AML-193 (cell line): Measurements from ENCODE around the gene ARHGEF17.

ENCODE experiments used
- DNase-seq, 2 experiments: peaks; one replicate each; lab custom pipeline; 2025; lab: John Stamatoyannopoulos, UW

ARHGEF17 gene

GRCh38 chr11:73330569-73331093, 22.6 kb downstream of the ARHGEF17 start:
- DNase-seq = no peak

- no peak for DNase-seq
Measured at GRCh38 chr11:73331138-73331916, 23.3 kb downstream of the ARHGEF17 start.

DNA sequence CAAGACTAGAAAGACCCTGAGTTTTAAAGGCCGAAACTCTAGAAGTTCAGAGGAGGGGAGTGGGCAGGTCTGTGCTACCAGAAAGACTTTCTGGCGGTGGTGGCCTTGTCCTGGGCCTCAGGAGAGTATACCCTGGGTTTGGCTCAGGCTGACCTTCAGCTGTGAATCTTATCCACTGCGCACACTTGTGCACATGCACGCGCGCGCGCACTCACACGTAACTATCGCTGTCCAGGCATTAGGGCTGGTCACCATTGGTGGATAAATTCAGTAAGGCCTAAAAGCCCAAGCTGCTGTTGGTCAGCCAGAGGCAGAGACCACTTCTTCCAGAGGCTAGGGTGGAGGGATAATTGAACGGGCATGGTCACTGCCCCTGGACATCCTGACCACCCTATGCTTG, 25.1 kb downstream of the ARHGEF17 start:
- DNase-seq = no peak

GRCh38 chr11:73333640-73334383, 25.7 kb downstream of the ARHGEF17 start:
- no peak for DNase-seq

GRCh38 chr11:73334384-73335203, 26.5 kb downstream of the ARHGEF17 start:
- DNase-seq = peak; percentile 6 to 11

DNA sequence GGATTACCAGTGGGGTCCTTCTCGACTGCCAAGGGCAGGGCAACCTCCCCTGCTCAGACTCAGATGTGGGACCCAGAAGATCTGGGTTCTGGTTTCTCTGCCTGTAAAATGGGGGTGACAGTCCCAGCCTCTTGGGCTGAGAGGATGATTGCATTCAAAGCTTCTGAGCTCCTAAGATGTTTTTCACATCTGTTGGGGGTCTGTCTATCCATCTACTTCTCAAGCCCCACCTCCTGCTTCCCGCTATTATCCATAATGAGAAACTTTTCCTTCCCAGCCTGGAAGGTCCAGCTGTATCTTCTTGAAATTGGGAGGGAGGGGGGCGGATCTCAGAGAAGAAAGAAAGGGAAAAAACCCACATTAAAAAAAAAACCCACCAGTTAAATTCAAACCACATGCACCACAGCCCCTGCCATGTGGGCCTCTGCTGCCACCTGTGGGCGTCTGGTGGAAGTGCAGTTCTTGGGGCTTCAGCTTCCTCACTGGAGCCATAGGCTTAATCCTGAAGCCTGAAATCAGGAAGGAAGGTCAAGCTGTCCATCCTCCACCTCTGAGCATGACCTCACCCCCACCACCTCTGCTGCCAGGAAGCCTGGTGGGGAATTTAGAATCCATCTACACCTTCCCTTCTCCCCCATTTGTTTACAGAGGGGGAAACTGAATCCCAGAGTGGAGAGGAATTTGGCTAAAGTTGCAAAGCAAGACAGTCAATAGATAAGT, 27.3 kb downstream of the ARHGEF17 start:
- DNase-seq = peak; percentile 48 to 56

DNA sequence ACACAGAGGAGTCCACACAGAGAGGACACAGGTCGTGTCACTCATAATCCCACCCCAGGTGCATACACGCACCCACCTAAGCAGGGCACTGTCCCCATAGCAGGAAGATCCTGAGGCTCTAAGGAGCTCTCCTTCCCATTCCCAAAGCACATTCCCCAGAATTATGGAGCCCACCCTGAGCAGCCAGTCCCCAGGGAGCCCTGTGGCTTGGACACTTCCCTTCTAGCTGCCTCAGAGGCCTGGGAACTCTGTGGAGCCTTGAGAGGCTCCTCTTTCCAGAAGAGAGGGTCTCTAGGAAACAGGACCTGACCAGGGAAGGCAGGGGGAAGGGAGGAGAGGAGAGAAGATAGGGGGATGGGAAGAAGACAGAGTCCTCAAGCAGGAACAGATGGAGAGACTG, 29.8 kb downstream of the ARHGEF17 start:
- DNase-seq = no peak

DNA sequence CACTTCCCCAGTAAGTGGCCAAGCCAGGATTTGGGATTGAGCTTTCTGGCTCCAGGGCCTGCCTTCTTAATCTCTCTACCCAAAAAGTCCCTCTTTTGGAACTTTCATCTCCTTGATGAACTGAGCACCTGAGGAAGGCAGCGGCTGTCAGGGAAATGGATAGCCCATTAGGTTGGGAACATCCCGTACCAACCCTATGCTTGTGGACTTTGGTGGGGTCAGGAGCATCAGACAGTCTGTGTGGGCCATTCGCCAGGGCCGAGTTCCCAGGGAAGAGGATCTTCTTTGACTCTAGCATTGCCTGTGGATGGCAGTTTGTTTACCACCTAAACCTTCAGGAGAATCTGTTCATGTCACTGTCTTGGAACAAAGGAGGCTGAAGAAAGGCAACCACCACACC, 30.2 kb downstream of the ARHGEF17 start:
- no peak for DNase-seq

- no peak for DNase-seq
Measured at GRCh38 chr11:73340164-73340563, 32.1 kb downstream of the ARHGEF17 start.

GRCh38 chr11:73342633-73343032, 34.6 kb downstream of the ARHGEF17 start:
- DNase-seq = no peak

- DNase-seq = no peak
Measured at GRCh38 chr11:73343076-73343873, 35.2 kb downstream of the ARHGEF17 start.

- DNase-seq = no peak
Measured at GRCh38 chr11:73344191-73344607, 36.1 kb downstream of the ARHGEF17 start.

GRCh38 chr11:73345481-73346160, 37.5 kb downstream of the ARHGEF17 start:
- DNase-seq = no peak

DNA sequence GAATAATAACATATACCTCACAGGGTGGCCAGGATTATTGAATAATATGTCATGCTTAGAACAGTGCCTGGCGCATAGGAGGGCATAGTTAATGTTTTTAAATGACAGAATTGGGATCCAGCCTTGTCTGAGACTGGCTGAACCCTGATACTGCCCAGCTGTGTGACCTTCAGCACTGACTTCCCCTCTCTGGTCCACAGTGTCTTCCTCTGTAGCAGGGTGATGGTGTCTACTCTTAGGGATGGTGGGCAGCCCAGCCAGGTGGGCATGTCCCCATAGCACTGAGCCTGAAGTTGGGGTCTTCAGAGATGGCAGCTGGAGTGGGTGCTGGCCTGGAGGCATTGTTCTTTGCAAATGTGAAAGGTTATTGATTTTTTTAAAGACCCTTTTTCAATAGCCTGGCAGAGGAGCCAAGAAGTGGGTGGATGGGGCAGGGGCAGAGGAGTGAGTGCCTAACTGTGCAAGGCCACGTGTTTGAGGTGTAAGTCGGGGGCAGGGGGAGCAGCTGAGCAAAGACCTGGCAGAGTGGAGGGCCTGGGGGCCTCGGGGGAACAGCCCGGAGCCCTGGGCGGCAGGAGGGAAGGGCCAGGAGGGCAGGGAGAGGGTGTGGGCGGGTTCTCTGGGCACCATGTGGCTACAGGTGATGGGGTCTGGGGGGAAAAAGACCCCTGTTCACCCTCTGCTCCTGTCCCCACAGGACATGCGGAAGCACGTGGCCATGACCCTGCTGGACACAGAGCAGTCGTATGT, 38.3 kb downstream of the ARHGEF17 start:
- no peak for DNase-seq

DNA sequence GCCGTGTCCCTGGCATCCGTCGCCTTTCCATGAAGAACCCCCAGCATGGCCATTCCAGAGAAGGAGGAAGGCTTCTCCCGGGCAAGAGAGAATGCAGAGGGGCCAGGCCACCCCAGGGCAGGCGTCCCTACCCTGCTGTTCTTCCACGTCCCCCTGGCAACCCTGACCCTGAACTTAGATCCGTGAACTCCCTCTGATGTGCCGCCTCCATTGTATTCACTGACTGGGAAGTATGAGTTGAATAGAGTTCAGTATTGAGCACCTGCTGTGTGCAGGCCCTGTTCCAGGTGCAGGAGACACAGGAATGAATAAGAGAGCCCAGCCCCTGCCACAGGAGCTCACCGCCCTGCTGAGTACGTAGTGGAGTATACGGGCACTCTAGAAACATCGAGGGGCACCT, 39.0 kb downstream of the ARHGEF17 start:
- no peak for DNase-seq

DNA sequence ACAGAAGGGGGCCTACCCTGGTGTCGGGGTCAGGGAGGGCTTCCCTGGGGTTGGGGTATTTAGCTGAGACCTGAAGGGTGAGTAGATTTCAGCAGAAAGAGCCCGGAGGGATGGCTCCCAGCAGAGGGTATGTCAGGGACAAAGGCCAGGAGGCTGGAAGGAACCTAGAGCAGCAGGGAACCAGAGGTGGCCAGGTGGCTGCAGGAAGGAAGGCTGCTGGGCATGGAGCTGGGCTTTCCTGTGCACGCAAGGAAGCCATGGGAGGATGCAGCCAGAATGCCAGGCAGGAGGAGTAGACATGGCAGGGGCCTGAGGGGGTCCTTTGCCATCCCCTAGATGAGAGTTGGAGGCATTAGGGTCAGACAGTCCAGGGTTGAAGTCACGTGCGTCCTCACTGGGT, 40.8 kb downstream of the ARHGEF17 start:
- DNase-seq = no peak

DNA sequence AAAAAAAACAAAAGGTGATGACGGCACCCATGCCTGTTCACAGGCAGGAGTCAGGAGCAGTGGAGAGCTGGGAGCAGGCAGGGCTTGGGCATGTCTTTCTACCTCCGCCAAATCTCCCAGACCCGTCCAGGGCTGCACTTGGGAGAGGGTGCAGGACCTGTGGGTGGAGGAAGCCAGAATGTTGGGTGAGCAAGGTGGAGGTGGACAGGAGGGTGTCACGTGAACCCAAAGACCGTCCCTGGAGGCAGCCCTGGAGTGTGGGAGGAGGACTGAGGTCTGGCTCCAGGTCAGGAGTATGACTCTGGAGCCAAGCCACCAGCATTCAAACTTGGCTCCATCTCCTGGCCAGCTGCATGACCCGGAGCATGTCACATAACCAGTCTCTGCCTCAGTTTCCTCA, 41.6 kb downstream of the ARHGEF17 start:
- DNase-seq = no peak

- DNase-seq = peak; percentile 76 to 80
Measured at GRCh38 chr11:73350908-73351636, 43.0 kb downstream of the ARHGEF17 start.

GRCh38 chr11:73353422-73353821, 45.3 kb downstream of the ARHGEF17 start:
- DNase-seq = no peak
